PFSK-1 (cell line): ENCODE data around the gene SRA1.

Experiments used
- FOXP2 ChIP-seq: optimal IDR thresholded peaks from 2 replicates; pipeline ENCODE3; 2011; ENCODE audit warnings: borderline replicate concordance, control low read depth, inconsistent platforms; ENCODE audit not compliant: insufficient read depth; ENCODE audit errors: extremely low read length, extremely low read depth
- POLR2AphosphoS5 ChIP-seq: IDR thresholded peaks from 2 replicates; pipeline ENCODE4 v1.6.1; 2012; ENCODE audit warnings: low read depth, mild to moderate bottlenecking, control low read depth, low read length, moderate library complexity
- SIN3A ChIP-seq: IDR thresholded peaks from 2 replicates; pipeline ENCODE4 v1.6.1; 2012; ENCODE audit warnings: mild to moderate bottlenecking, low read length, moderate library complexity, borderline replicate concordance; ENCODE audit not compliant: insufficient read depth
- TAF1 ChIP-seq: IDR thresholded peaks from 2 replicates; pipeline ENCODE4 v1.6.1; 2012; ENCODE audit warnings: low read length, control low read depth, borderline replicate concordance; ENCODE audit not compliant: insufficient read depth
- TF ChIP-seq, protein P1 (sequence below), 2 experiments: IDR thresholded peaks; 2 replicates each; pipeline versions ENCODE4 v1.6.1 to v1.8.0; 2011 to 2012; ENCODE audit warnings: low read depth in 2 of 2, low read length in 2 of 2, control low read depth in 1 of 2, inconsistent platforms in 1 of 2, mild to moderate bottlenecking in 1 of 2, moderate library complexity in 1 of 2; ENCODE audit not compliant: insufficient read depth in 1 of 2

The SRA1 gene

GRCh38 chr5:140598836-140599235 lies 41.6 kb upstream of the SRA1 start:
- TF ChIP-seq TAF1: no peak
- TF ChIP-seq, protein P1, sequence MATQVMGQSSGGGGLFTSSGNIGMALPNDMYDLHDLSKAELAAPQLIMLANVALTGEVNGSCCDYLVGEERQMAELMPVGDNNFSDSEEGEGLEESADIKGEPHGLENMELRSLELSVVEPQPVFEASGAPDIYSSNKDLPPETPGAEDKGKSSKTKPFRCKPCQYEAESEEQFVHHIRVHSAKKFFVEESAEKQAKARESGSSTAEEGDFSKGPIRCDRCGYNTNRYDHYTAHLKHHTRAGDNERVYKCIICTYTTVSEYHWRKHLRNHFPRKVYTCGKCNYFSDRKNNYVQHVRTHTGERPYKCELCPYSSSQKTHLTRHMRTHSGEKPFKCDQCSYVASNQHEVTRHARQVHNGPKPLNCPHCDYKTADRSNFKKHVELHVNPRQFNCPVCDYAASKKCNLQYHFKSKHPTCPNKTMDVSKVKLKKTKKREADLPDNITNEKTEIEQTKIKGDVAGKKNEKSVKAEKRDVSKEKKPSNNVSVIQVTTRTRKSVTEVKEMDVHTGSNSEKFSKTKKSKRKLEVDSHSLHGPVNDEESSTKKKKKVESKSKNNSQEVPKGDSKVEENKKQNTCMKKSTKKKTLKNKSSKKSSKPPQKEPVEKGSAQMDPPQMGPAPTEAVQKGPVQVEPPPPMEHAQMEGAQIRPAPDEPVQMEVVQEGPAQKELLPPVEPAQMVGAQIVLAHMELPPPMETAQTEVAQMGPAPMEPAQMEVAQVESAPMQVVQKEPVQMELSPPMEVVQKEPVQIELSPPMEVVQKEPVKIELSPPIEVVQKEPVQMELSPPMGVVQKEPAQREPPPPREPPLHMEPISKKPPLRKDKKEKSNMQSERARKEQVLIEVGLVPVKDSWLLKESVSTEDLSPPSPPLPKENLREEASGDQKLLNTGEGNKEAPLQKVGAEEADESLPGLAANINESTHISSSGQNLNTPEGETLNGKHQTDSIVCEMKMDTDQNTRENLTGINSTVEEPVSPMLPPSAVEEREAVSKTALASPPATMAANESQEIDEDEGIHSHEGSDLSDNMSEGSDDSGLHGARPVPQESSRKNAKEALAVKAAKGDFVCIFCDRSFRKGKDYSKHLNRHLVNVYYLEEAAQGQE (IDR thresholded peaks at IDR 0.05; ENCODE audit: insufficient read depth in 1 of 2, low read depth in 2 of 2, low read length in 2 of 2): no peak
- TF ChIP-seq FOXP2: no peak
- no peak for TF ChIP-seq POLR2AphosphoS5
- TF ChIP-seq SIN3A: no peak

DNA sequence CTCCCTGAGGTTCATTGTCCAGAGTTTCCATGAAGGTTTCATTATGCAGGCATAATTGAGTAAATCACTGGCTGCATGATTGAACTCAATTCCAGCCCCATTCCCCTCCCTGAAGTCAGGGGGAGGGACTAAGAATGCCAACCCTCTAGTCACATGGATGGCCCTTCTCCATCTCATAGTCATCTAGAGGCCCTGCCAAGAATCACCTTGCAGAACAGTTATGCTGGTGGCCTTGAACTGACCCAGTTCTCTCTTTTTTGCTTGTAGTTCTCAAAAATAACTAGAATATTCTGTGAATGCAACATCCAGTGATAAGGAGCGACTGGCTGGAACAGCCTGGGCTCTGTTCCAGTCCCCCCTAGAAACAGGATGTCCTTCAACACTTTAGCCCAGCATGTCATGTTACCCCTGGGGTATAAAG lies 39.1 kb upstream of the SRA1 start:
- no peak for TF ChIP-seq POLR2AphosphoS5
- TF ChIP-seq TAF1: no peak
- no peak for TF ChIP-seq FOXP2
- TF ChIP-seq, protein P1 (IDR thresholded peaks at IDR 0.05; ENCODE audit: insufficient read depth in 1 of 2, low read depth in 2 of 2, low read length in 2 of 2): no peak
- TF ChIP-seq SIN3A: no peak

- TF ChIP-seq SIN3A (no peak), TAF1 (no peak), POLR2AphosphoS5 (no peak), FOXP2 (no peak)
- TF ChIP-seq, protein P1 (IDR thresholded peaks at IDR 0.05; ENCODE audit: insufficient read depth in 1 of 2, low read depth in 2 of 2, low read length in 2 of 2): no peak
Measured at GRCh38 chr5:140595538-140596300, 38.4 kb upstream of the SRA1 start.

- TF ChIP-seq, protein P1 (IDR thresholded peaks at IDR 0.05; ENCODE audit: insufficient read depth in 1 of 2, low read depth in 2 of 2, low read length in 2 of 2): no peak
- no peak for TF ChIP-seq TAF1
- TF ChIP-seq POLR2AphosphoS5: no peak
- no peak for TF ChIP-seq SIN3A
- TF ChIP-seq FOXP2: no peak
Measured at GRCh38 chr5:140594169-140594568, 36.9 kb upstream of the SRA1 start.
